Measurements from ENCODE around the gene GPR87. TPM values are rescaled to one million over a fixed set of nuclear protein-coding genes. Genes with fewer than 3 reads are reported as not detected.

GPR87 gene
- total RNA-seq, 1 donor from 2014 or later = 0.24 TPM

DNA sequence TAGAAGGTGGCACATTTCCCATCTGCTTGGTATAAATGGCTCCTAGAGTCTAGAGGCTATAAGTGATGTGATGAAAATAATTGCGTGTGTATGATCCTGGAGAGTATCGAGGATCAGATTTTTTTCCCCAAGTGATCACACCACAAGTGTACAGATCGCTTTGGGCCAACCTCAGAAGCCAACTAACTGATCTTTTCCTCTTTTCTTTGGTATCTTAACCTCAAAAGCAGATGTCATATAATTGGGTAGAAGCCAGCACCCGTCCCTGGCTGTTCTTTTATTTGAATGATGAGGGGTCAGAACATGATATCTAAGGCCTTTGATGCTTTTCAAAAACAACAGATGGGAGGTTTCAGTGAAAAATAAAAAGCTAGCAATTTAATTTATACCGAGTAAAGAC lies 41.5 kb downstream of the GPR87 start:
- H3K9me3 ChIP-seq = no peaks in the 10 kb centered on the region
- no peaks in the 10 kb centered on the region for H3K36me3 ChIP-seq
- no peak overlapping the region for H3K27ac ChIP-seq
- intact Hi-C loops (cut with DNase I) = loop anchor here (5.0 kb wide), 1 partner anchor 48 kb away; no protein-coding TSS in a partner anchor
- H3K4me1 ChIP-seq = no peaks in the 10 kb centered on the region
- H3K4me3 ChIP-seq = no peak overlapping the region
- TF ChIP-seq, protein P1, sequence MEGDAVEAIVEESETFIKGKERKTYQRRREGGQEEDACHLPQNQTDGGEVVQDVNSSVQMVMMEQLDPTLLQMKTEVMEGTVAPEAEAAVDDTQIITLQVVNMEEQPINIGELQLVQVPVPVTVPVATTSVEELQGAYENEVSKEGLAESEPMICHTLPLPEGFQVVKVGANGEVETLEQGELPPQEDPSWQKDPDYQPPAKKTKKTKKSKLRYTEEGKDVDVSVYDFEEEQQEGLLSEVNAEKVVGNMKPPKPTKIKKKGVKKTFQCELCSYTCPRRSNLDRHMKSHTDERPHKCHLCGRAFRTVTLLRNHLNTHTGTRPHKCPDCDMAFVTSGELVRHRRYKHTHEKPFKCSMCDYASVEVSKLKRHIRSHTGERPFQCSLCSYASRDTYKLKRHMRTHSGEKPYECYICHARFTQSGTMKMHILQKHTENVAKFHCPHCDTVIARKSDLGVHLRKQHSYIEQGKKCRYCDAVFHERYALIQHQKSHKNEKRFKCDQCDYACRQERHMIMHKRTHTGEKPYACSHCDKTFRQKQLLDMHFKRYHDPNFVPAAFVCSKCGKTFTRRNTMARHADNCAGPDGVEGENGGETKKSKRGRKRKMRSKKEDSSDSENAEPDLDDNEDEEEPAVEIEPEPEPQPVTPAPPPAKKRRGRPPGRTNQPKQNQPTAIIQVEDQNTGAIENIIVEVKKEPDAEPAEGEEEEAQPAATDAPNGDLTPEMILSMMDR (IDR thresholded peaks at IDR 0.05) = no peak
- no peak for ATAC-seq
- DNase-seq = no peak
- H3K27me3 ChIP-seq (ENCODE audit: low read depth) = no peaks in the 10 kb centered on the region

DNA sequence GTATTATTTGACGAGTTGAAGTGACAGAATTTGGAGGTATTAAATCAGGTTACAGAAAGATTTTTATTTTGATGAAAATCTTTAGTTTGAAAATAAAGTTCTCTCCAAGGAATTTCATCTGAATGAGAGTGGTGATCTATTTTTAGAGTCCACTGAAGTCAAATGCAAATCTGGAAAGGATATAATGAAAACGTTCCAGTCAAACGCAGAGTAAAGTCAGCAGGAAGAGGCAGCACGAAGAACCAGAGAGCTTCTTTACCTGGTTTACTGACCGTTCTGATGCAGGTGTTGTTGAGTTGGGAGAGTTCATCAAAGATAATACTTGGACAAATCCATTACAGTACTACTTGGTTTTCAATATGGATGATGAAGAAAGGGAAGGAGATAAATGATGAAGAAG lies 47.0 kb downstream of the GPR87 start:
- Histone ChIP-seq H3K4me3 (no peak overlapping the region), H3K27me3 (ENCODE audit: low read depth) (no peaks in the 10 kb centered on the region), H3K27ac (no peak overlapping the region), H3K9me3 (no peaks in the 10 kb centered on the region), H3K36me3 (no peaks in the 10 kb centered on the region), H3K4me1 (peaks cover 7% of the 10 kb centered on the region)
- intact Hi-C loops (cut with DNase I) = no loop called here
- DNase-seq (no peak), ATAC-seq (no peak)
- TF ChIP-seq, protein P1 (IDR thresholded peaks at IDR 0.05) = no peak

DNA sequence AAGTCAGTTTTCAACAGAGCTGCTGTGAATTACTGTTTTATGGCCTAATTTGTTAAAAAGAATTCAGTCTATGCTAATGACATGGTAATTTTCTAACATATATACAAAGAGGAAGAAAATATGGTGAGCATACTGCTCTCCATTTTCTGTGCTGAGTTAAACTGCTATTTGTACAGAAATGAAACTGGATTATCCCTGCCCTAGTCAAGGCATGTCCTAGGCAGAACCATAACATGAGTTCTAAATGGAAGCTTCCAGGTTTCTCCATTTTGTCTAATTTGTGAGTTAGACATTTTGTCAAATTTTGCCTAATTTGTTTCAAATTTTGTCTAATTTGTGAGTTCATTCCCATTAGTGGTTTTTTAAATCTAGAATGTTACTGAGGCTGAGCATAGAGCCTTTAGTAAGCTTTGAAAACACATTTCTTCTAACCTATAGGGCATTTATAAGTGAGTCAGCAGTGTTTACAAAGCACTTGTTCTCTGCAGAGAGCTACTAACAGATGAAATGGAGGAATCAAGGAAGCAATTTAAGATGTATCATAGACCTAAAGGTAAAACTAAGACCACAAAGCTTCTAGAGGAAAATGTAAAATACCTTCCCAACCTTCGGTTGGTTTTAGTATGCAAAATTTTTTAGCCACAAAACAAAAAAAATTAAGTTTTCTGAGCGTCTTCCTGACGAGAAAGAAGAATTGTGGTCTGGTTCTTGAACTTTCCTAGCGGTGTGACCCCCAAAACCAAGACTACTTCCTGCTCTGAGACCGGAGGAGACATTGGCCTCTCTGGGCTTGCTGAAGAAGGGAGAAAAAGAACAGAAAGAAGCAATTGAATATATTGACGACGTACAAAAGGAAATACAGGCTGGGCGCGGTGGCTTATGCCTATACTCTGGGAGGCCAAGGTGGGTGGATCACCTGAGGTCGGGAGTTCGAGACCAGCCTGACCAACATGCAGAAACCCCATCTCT lies 48.1 kb downstream of the GPR87 start:
- H3K4me1 ChIP-seq = peaks cover 7% of the 10 kb centered on the region
- intact Hi-C loops (cut with DNase I) = no loop called here
- H3K27ac ChIP-seq = no peak overlapping the region
- no peak for ATAC-seq
- H3K9me3 ChIP-seq = no peaks in the 10 kb centered on the region
- no peak for DNase-seq
- H3K4me3 ChIP-seq = no peak overlapping the region
- no peaks in the 10 kb centered on the region for H3K27me3 ChIP-seq (ENCODE audit: low read depth)
- TF ChIP-seq, protein P1 (IDR thresholded peaks at IDR 0.05) = no peak
- H3K36me3 ChIP-seq = no peaks in the 10 kb centered on the region

DNA sequence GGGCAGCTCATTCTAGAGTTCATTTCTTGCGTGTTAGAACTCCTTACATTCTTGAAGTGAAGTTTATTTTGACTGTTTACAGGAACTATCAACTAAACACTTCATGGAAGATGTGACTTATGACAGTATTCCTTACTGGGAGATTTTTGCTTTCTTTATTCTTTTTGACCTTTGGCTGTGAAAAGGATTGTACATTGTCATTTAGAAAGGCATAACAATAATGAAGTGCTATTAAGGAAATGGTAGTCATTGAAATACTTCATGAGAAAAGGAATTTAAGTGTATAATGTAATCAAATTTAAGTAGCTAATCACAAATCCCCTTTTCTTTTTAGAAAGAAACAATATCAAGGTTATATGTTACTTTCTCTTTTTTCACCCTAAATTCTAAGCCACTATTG lies 49.6 kb downstream of the GPR87 start:
- intact Hi-C loops (cut with DNase I) = no loop called here
- no peak for DNase-seq
- TF ChIP-seq, protein P1 (IDR thresholded peaks at IDR 0.05) = no peak
- H3K27me3 ChIP-seq (ENCODE audit: low read depth) = no peaks in the 10 kb centered on the region
- H3K4me1 ChIP-seq = peaks cover 7% of the 10 kb centered on the region
- H3K9me3 ChIP-seq = no peaks in the 10 kb centered on the region
- ATAC-seq = no peak
- H3K4me3 ChIP-seq = no peak overlapping the region
- H3K36me3 ChIP-seq = no peaks in the 10 kb centered on the region
- H3K27ac ChIP-seq = no peak overlapping the region

DNA sequence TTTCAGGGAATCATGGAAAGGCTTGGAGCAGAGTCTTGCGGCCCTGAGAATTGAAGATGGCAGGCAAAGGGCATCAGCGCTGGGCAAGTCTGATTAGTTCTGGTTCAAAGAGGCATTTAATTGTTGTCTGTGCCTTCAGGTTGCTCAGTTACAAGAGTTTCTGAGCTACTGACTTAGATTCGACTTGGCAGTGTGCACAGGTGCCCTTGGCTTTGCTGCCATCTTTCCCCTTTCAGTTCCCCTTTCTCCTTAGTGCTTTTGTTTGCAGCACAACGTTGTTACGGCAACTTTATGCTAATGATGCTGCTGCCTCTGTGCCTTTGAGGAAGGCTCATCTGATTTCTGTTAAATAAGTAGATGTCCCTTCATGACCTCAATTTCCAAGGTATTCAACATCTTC lies 50.8 kb downstream of the GPR87 start:
- intact Hi-C loops (cut with DNase I) = no loop called here
- Histone ChIP-seq H3K9me3 (no peaks in the 10 kb centered on the region), H3K27ac (peak overlapping the region; percentile 63), H3K4me1 (peaks cover 7% of the 10 kb centered on the region), H3K4me3 (no peak overlapping the region), H3K36me3 (no peaks in the 10 kb centered on the region), H3K27me3 (ENCODE audit: low read depth) (no peaks in the 10 kb centered on the region)
- peak; percentile 45 for DNase-seq
- TF ChIP-seq, protein P1 (IDR thresholded peaks at IDR 0.05) = no peak
- peak; percentile 80 to 86 for ATAC-seq

Data from lower lobe of right lung (tissue), 2 donors.